CD4-positive, alpha-beta T cell treated with Interleukin-4 for 4 hours (primary cell): ENCODE measurements around the gene MAPK8IP2.
"Not testable (repeated sequence)": the region's sequence is repeated elsewhere in the genome, so short reads cannot be mapped to it uniquely, and the experiment has no call there.

Experiments
- DNase-seq: peaks from one replicate; pipeline ENCODE4 v3.0.0-alpha.2; 2020

MAPK8IP2 gene

DNA sequence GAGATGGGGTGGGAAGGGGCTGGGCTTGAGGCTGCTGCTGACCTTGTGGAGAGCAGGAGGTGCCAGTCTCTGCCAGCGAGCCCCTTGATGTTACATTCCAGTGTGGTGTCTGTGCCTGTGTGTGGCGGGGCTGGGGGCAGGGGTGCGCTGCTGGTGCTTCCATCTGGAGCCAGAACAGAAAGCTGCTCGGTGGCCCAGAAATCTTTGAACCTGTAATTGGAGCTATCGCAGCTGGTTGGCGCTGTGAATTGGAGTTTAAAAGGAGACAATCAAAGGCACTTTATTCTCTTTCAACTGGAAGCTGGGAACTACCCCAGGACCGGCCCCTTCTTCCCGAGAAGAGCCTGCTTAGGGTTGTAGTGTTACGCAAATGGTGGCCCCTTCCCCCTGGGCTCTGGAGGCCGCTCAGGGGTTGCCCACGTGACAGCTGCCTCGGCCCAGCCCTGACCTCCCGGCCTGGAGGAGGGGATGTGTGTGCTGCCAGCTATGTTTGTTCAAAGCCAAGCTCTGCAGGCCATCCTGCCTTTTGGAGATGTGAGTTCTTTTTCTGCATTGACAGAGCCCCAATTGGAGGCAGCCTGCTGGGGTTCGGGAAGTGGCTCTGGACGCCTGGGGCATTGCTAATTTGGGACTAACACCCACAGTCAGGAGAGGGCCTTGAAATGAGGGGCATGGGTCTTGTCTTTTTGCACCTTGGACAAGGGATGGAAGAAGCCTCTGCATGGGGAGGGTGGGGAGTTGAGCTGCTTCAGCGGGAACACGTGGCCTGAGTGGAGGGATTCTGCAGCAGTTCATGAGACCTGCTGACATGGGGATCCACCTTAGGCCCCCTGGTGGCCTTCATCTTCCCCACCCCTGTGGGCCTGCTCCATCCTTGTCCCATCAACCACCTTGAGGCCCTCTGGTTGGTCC is 41.4 kb downstream of the MAPK8IP2 start:
- DNase-seq = no peak

DNA sequence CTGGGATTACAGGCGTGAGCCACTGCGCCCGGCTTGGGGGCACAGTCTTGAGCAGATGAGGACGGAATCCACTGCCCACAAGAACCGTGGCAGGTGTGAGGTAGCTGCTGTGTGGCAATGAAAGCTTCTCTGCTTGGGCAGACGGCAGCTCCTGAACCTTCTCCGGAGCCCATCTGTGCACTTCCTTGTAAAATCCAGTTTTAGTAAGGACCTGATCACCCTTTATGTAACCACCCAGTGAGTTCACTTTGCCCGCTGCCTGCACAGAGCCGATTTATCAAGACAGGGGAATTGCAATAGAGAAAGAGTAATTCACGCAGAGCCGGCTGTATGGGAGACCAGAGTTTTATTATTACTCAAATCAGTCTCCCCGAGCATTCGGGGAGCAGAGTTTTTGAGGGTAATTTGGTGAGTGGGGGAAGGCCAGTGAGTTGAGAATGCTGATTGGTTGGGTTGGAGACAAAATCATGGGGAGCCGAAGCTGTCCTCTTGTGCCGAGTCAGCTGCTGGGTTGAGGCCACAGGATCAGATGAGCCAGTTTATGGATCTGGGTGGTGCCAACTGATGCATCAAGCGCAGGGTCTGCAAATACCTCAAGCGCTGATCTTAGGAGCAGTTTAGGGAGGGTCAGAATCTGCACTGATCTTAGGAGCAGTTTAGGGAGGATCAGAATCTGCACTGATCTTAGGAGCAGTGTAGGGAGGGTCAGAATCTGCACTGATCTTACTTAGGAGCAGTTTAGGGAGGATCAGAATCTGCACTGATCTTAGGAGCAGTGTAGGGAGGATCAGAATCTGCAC is 42.6 kb downstream of the MAPK8IP2 start:
- not testable (repeated sequence) for DNase-seq

DNA sequence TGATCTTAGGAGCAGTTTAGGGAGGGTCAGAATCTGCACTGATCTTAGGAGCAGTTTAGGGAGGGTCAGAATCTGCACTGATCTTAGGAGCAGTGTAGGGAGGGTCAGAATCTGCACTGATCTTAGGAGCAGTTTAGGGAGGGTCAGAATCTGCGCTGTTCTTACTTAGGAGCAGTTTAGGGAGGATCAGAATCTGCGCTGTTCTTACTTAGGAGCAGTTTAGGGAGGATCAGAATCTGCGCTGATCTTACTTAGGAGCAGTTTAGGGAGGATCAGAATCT is 43.2 kb downstream of the MAPK8IP2 start:
- DNase-seq = not testable (repeated sequence)

DNA sequence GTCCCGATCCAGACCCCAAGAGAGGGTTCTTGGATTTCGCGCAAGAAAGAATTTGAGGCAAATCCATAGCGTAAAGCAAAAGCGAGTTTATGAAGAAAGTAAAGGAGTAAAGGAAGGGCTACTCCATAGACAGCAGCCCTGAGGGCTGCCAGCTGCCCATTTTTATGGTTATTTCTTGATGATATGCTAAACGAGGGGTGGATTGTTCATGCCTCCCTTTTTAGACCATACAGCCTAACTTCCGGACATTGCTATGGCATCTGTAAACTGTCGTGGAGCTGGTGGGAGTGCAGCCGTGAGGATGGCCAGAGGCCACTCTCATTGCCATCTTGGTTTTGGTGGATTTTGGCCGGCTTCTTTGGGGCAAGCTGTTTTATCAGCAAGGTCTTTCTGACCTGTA is 52.7 kb downstream of the MAPK8IP2 start:
- DNase-seq = no peak

DNA sequence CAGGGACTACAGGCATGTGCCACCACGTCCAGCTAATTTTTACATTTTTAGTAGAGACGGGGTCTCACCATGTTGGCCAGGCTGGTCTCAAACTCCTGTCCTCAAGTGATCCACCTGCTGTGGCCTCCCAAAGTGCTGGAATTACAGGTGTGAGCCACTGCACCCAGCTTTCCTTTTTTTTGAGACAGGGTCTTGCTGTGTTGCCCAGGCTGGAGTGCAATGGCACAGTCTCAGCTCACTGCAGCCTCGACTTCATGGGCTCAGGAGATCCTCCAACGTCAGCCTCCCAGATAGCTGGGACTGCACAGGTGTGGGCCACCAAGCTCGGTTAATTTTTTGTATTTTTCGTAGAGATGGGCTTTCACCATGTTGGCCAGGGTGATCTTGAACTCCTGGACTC is 54.1 kb downstream of the MAPK8IP2 start:
- not testable (repeated sequence) for DNase-seq

DNA sequence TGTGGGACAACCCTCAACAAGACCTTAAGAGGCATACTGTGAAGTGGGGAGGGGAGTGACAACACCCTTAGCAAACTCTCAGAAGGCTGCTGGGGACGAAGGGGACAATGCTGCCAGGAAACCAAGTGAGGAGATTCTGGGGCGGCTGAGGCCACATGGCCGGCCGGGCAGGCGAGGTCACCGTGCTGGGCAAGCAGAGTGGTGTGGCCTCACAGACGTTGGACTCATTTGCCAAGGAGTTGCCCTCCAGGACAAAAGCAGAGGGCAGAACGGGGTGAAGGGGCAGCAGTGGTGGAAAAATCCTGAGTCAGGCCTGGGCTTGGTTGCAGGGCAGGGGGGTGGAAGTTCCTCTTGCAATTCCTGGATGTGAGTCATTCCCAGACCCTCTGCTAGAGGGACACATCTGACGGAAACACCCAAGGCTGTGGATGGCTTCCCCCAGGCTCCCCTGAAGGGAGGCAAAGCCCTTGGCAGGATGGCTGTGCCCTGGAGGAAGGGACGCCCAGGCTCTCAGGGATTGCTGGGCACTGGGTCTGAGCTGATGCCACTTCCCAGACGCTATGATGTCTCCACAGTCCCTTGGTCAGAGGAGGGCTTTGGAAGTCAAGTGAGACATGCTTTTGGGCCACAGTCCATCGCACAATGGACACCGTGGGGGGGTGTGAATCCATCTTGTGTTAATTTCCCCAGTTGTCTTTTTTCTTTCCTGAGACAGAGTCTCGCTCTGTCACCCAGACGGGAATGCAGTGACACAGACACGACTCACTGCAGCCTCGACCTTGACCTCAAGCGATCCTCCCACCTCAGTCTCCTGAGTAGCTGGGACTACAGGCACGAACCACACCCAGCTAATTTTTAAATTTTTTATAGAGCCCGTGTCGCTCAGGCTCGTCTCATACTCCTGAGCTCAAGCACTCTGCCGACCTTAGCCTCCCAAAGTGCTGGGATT is 55.8 kb downstream of the MAPK8IP2 start:
- no peak for DNase-seq

DNA sequence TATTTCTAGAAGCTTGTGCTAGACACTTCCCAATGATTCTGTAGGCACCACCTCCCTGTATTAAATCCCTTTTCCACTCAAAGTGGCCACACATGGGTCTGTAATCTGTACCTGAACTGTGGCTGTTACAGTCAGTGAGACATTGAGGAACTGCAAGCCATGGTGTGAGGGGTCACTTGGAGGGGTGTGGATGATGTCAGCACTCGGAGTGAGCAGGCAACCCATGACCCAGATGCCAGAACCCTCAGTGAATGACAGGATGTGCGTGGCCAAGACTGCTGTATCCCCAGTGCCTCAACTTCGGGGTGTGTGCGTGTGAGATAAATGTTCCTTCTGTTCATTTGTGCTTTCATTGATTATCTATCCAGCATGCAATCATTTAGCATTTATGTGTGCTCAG is 57.3 kb downstream of the MAPK8IP2 start:
- DNase-seq = no peak

DNA sequence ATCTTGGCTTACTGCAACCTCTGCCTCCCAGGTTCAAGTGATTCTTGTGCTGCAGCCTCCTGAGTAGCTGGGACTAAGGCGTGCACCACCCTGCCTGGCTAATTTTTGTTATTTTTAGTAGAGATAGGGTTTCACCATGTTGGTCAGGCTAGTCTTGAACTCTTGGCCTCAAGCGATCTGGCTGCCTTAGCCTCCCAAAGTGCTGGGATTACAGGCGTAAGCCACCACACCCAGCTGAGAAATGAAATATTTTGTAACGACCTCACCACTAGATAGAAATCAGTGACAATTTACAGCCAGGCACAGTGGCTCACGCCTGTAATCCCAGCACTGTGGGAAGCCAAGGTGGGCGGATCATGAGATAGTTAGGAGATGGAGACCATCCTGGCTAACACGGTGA is 59.1 kb downstream of the MAPK8IP2 start:
- DNase-seq = not testable (repeated sequence)

DNA sequence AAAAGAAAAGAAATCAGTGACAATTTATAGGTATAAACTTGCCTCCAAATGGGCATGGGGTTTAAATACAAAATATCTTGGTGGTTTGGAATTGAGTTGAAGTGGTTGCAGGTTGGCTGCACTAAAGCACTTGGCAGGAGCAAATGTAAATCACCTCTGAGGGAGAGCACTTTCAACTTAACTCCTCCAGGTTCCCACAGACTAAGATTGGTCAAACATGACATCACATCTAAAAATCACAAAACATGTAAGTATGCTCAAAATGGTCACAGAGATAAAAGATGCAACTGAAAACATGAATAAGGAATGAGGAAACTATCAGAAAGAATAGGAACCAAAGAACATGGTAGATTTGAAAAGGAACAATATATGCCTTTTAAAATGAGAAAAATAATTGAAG is 59.7 kb downstream of the MAPK8IP2 start:
- no peak for DNase-seq
